NCI-H146 (cell line): ENCODE data around the gene DNMT1.

ENCODE experiments used
- DNase-seq: peaks from one replicate; lab custom pipeline; 2025; lab: John Stamatoyannopoulos, UW

DNMT1 gene

DNA sequence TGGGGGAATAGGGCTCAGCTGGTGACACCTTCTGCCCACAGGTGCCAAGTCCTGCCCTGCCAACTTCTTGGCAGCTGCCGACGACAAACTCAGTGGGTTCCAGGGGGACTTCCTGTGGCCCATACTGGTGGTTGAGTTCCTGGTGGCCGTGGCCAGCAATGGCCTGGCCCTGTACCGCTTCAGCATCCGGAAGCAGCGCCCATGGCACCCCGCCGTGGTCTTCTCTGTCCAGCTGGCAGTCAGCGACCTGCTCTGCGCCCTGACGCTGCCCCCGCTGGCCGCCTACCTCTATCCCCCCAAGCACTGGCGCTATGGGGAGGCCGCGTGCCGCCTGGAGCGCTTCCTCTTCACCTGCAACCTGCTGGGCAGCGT is 81.2 kb downstream of the DNMT1 start:
- peak; percentile 29 for DNase-seq

DNA sequence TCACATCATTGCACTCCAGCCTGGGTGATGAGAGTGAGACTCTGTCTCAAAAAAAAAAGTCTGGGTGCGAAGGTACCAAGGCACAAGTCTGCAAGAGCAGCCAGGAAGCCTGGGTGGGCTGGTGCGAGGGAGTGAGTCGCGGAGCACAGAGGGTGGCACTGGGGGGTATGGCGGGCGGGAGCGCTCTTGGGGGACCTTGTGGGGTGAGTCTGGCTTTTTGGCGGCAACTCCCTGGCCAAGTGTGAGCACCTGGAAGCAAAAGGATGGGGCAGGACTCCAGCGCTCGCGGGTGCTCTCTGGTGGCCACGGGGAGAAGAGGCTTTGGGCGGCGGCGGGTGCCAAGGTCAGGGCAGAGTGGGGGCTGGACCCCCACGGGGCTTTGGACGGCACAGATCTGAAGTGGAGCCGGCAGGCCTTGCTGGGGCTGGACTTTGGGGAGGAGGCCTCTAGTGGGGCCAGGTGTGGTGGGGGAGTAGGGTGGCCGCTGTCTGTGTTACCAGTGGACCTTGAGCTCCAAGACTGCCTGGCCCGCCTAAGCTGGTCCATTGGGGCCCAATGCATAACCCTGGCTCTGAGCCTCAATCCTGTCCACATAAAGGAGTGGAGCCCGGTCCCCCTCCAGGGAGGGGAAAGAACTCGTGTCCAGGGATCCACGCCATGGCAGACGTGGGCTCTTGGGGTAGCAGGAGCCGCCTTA is 81.7 kb downstream of the DNMT1 start:
- DNase-seq = peak; percentile 32

DNA sequence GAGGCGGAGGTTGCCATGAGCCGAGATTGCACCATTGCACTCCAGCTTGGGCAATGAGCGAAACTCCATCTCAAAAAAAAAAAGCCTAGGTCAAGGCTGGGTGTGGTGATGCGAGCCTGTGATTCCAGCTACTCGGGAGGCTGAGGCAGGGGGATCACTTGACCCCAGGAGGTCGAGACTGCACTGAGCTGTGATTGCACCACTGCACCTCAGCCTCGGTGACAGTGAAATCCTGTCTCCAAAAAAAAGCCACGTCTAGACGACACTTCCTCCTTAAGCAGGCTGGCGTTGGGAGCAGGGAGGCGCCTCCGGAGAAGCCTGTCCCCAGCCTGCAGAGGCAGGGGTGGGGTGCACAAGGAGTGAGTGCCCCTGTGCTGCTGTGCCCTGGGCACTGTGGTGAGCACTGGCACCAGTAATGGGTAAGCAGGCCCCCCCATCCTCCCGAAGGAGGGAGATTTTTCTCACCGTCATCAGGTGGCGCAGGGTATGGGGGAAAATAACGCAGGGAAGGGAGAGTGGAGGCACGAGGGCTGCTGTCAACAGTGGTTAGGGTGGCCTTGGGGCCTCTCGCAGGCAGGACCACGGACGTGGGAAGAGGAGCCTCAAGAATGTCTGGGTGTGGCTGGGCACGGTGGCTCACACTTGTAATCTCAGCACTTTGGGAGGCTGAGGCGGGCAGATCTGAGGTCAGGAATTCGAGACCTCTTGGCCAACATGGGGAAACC is 82.6 kb downstream of the DNMT1 start:
- DNase-seq = no peak

DNA sequence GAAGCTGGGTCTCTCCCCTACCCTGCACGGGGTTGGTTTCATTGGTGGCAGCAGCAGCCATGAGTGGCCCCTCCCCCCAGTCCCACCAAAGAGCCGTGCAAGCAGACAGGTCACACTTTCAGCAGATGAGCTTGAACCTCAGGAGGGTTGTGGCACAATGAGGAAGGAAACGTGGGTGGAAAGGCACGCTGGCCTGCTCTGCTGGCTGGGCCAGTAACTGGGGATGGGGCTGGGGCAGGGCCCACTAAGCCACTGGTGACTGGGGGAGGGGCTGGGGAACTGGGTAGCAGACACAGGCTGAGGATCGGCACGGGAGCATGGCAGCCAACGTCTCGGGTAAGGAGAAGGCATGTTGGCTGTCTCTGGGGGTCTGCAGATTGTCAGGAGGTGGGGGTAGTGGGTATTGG is 83.3 kb downstream of the DNMT1 start, which contains the start of gene P2RY11:
Gene P2RY11, plus strand, starts transcription at position 289 of the 407 bp plus-strand sequence. Its CDS starts 29 bp downstream, at position 318.
- DNase-seq = no peak

DNA sequence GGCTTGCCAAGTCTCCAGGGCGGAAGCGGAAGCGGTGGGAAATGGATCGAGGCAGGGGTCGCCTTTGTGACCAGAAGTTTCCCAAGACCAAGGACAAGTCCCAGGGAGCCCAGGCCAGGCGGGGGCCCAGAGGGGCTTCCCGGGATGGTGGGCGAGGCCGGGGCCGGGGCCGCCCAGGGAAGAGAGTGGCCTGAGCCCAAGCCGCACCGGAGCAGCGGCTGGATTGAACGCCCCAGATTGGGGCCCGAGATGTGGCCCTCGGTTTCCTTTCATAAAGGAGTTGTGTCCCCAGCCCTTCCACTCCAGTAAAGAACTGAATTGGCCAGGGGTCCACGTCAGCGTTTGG is 83.8 kb downstream of the DNMT1 start:
- no peak for DNase-seq

DNA sequence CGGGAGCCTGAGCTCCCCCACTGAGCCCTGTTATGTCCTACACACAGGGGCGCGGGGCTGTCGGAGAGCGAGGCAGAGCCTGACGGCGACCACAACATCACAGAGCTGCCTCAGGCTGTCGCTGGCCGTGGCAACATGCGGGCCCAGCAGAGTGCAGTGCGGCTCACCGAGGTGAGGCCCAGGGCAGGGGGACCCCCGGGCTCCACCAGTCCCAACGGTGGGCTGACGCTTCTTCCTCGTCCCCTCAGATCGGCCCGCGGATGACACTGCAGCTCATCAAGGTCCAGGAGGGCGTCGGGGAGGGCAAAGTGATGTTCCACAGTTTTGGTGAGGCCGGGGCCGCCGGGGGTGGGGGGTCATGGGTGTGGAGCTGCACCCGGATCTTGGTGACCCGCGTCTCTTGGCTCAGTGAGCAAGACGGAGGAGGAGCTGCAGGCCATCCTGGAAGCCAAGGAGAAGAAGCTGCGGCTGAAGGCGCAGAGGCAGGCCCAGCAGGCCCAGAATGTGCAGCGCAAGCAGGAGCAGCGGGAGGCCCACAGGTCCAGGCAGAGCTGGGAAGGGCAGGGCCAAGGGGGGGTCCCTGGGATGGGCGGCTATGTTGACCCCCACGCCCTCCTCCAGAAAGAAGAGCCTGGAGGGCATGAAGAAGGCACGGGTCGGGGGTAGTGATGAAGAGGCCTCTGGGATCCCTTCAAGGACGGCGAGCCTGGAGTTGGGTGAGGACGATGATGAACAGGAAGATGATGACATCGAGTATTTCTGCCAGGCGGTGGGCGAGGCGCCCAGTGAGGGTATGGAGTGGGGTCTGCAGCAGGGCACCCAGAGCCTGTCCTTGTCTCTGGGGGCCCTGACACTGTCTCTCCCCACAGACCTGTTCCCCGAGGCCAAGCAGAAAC is 84.4 kb downstream of the DNMT1 start:
- no peak for DNase-seq

DNA sequence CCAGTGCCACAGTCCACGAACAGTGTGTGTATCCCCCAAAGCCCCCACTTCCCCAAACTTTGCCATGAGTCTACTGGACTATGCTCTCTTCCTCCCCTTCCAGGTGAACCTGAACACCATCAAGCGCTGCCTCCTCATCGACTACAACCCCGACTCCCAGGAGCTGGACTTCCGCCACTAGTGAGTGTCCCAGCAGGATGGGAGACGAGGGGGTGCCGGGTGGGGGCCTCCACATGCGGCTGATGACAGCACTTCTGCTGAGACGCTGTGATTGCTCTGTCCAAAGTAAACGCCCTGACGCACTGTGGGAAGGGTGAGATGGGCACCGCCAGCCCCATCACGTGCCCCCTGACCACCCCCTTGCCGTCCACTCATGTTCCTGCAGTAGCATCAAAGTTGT is 85.2 kb downstream of the DNMT1 start:
- DNase-seq = no peak

DNA sequence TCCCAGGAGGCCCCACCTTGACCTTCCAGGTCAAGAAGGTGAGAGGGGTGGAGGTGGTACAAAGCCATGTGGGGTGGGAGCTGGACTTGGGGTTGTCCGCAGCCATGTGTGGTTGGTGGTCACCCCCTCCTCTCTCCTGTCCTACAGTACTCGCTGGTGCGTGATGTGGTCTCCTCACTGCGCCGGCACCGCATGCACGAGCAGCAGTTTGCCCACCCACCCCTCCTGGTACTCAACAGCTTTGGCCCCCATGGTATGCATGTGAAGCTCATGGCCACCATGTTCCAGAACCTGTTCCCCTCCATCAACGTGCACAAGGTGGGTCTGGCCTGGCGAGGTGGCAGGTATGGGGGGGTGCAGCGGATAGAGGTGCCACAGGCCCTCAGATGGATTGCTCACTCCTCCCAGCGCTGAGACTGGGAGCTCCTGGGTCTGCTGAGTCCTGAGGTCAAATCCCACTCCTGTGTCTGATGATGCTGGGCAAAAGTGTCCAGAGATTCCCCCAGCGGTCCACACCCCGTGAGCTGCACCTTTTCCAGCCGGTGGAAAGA is 86.9 kb downstream of the DNMT1 start:
- DNase-seq = no peak

DNA sequence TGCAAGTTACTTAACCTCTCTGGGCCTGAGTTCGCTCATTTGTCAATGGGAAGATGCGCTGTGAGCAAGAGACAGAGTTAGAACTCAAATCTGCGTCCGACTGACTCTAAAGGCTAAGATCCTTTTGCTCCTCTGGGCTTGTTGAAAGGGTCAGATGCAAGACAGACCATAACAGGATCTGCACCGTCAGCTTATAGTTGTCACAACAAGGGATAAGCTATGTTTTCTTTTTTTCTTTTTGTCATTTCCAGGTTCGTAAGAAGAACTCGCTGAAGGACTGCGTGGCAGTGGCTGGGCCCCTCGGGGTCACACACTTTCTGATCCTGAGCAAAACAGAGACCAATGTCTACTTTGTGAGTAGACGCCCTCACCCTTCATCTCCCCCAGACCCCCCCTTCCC is 87.5 kb downstream of the DNMT1 start:
- DNase-seq = no peak

DNA sequence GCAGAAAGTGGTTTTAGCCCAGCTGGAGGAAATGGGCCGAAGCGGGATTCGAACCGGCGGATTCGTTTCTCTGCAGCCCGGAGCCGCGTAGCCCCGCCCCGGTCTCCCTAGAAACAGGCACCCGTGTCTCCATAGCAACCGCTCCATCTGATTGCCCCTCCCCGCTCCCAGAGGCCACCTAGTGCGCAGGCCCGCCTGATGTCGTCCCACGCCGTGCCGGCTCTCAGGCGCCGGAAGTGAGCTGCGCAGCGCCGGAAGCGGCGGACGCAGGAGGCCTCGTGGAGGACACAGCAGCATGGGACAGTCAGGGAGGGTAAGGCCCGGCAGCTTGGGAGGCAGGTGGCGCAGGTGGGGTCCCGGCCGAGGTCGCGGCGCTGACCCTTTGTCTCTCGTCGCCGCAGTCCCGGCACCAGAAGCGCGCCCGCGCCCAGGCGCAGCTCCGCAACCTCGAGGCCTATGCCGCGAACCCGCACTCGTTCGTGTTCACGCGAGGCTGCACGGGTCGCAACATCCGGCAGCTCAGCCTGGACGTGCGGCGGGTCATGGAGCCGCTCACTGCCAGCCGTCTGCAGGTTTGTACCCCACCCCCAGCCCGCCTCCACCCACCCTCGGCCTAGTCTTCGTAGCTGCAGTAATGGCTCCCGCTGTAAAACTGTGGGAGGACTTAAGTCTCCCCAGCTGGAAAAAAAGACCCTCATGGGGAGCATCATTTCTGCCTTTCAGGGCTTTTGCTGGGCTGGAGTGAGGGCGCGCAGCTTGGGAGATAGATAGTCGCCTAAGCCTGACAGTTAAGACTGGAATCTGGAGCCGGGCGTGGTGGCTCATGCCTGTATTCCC is 88.4 kb downstream of the DNMT1 start, which contains the start of gene PPAN:
Gene PPAN, plus strand, starts transcription at position 263 of the 837 bp plus-strand sequence. Its CDS starts 33 bp downstream, at position 296.
- DNase-seq = peak; percentile 96

DNA sequence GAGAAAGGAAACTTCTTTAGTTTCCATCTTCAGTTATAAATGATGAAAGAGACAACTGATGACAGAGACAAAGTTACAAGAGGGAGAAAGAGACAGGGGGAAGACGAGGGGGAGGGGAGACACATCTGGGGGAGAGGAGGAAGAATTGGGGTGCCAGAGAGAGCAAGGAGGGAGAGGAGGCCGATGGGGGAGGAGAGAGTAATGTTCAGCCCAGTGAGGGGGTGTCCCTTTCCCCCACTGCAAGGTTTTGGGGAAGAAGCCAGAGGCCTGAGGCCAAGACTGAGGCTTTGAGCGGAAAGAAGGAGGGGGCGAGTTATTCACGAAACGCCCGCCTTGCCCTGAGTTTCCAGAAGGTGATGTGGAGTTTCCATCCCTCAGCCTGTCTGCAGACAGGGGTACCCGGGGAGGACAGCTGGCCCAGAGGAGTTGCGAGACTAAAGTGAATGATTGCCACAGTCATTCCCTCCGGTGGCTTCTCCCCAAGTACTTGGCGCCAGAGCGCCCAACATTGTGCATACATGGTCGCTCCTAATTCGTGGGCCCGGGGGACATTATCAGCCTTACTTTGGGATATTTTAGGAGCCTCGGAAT is 89.1 kb downstream of the DNMT1 start:
- DNase-seq = no peak

DNA sequence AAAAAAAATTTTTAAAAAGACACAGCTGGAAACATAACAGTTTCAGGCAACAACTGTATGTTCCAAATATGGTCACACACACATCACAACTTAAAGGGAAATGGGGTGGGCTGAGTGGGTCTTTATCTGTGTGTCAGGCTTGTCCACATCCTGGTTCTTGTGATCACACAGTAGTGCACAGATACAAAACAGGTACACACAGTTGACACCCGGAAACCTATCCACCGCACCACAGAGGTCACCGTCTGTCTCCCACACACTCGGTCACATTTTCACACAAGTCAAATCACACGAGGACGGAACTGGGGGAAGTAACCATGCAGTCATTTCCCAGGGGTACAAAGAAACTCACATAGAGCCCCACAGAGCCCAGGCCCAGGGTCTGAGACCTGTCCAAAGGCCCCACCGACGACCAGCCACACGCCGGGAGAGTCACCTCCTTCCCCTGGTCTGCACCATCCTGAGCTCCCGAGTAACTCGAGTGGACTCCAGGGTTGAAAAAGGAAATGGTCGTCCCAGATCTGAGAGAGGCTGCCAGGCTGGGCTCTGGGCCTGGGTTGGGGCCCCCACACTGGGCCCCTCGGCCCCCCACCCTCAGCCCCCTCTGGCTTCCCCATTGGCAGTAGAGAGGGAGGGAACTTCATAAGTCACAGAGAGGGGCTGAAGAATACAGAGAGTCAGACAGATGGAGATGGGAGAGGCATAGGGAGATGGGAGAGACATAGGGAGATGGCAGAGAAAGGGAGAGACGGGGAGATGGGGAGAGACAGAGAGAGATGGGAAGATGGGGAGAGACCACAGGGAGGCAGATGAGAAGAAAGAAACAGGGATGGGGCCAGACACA is 89.9 kb downstream of the DNMT1 start:
- DNase-seq = no peak

DNA sequence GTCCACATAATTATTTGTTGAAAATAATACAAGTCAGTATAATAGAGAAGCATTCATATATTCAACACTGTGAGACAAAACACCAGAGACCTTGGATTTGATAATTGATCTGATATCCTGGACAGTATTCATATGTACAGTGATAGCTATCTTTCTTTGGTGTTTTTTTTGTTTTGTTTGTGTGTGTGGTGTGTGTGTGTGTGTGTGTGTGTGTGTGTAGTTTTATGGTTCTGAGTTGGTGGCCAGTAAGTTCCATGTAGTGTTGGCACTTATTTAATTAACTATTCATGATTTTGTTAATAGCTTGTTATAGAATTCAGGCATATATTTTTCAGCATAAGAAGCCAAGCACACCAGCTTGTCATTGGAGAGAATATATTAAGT is 90.6 kb downstream of the DNMT1 start:
- DNase-seq = no peak

DNA sequence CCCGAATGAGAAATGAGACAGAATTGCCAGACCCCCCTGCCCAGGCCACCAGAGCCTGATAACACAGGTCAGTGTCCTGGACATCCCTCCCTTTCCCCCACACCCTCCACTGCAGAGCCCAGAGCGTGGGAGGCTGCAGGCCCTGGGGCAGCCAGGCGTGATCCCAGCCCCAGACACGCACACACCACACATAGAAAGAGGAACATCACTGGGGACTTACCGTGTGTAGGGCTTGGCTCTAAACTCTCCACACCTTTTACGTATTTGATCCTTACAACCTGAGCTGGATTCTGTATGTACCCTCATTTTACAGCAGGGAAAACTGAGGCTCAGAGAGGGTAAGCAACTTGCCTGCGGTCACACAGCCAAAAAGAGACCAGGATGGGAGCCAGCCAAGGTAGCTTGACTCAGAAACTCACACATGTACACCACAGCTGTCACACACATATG is 91.9 kb downstream of the DNMT1 start:
- no peak for DNase-seq

DNA sequence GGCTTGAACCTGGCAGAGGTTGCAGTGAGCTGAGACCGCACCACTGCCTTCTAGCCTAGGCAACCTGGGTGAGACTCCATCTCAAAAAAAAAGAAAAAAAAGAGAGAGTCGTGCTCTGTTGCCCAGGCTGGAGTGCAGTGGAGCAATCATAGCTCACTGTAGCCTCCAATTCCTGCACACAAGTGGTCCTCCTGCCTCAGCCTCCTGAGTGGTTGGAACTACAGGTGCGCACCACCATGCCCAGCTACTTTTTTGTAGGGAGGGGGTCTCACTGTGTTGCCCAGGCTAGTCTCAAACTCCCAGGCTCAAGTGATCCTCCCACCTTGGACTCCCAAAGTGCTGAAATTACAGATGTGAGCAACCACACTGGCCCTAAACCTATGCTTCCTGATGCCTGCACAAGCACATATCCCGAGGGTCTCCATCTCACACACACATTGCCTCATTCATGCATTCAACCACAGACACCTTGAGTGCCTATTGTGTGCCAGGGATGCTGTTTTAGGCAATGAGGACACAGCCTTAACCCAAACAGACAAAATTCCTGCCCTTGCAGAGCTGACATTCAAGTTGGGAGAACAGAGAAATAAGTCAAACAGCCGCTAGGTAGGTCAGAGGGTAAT is 94.5 kb downstream of the DNMT1 start:
- no peak for DNase-seq

DNA sequence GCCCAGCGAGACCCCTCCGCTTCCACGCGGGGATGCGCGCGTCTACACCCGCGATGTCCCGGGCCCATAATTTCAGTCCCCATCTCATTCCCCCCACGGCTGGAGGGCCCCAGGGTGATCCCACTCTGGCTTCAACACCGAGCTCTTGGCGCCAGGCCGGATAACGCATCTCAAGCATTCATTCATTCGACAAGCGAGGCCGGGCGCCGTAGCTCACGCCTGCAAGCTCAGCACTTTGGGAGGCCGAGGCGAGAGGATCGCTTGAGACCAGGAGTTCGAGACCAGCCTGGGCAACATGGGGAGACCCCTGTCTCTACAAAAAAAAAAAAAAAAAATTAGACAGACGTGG is 98.2 kb downstream of the DNMT1 start:
- no peak for DNase-seq

DNA sequence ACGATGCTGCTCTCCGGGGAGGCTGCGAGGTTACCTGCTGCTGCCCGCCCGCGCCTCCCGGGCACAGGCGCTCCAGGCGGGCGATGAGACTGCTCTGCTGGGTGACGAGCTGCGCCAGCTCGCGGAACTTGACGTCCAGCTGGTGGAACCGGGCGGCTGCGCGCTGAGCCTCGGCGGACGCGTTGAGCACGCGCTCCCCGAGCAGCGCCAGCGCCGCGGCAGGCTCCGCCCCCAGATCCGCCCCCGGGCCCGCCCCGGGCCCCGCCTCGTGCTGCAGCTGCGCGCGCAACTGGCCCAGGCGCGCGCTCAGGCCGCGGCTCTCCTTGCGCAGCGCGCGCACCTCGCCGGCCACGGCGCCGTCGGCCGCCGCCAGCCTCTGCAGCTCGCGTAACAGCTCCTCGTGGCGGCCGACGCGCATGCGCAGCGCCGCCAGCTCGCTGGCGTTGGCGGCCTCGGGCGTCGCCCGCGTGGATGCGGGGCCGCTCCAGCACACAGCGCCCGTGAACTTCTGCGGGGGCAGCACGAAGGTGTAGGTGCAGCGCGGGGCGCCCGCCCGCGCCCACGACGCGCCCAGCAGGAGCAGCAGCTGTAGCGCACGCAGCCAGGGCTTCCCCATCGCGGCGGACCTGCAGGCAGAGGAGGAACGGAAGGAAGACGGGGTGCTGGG is 98.7 kb downstream of the DNMT1 start:
- peak; percentile 93 for DNase-seq

DNA sequence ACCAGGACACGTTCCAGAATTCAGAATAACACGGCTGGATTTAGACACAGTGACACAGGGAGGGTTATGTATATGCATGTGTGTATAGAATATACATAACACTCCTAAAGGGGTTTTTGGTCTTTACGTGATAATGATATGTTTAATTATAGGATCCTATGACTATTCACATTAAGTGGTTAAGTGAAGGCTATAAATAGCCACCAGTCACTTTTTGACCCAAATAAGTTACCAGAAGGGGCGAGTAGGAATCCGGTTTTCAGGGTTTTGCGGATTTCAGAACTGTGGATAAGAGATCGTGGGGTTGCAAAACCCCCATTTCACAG is 99.2 kb downstream of the DNMT1 start:
- no peak for DNase-seq
